T-helper 2 cell (primary cell): ENCODE data around the gene TNFRSF9.

Experiments
- DNase-seq, 5 experiments: peaks; one replicate each; pipeline versions ENCODE4 v3.0.0 to v3.0.0-alpha.2; 2012 to 2022

TNFRSF9 gene

GRCh38 chr1:7915826-7916500 lies 24.7 kb downstream of the TNFRSF9 start:
- DNase-seq, result peak in 4 of 5 experiments; percentile 5 to 82 (median 34)

- DNase-seq, result peak in 2 of 5 experiments; percentile 23 to 43
Observed at GRCh38 chr1:7912743-7913557, 27.7 kb downstream of the TNFRSF9 start.

GRCh38 chr1:7912145-7912544 lies 28.5 kb downstream of the TNFRSF9 start:
- no peak for DNase-seq

GRCh38 chr1:7905262-7905661 lies 35.4 kb downstream of the TNFRSF9 start:
- no peak for DNase-seq

- peak in 4 of 5 experiments; percentile 34 to 64 (median 42) for DNase-seq
Observed at GRCh38 chr1:7902478-7903085, 38.1 kb downstream of the TNFRSF9 start.

- DNase-seq, result peak in 1 of 5 experiments; percentile 43
Observed at GRCh38 chr1:7899741-7900140, 40.9 kb downstream of the TNFRSF9 start.

GRCh38 chr1:7898962-7899361 lies 41.7 kb downstream of the TNFRSF9 start:
- no peak for DNase-seq

GRCh38 chr1:7896994-7897393 lies 43.6 kb downstream of the TNFRSF9 start:
- DNase-seq, result no peak

GRCh38 chr1:7893529-7894180 lies 47.0 kb downstream of the TNFRSF9 start:
- no peak for DNase-seq

- DNase-seq, result peak in 1 of 5 experiments; percentile 23
Observed at GRCh38 chr1:7891804-7892203, 48.8 kb downstream of the TNFRSF9 start.

GRCh38 chr1:7890853-7891252 lies 49.8 kb downstream of the TNFRSF9 start:
- DNase-seq, result no peak

- DNase-seq, result no peak
Observed at GRCh38 chr1:7888248-7889081, 52.2 kb downstream of the TNFRSF9 start.

GRCh38 chr1:7886405-7886745 lies 54.3 kb downstream of the TNFRSF9 start:
- no peak for DNase-seq

- DNase-seq, result peak in 2 of 5 experiments; percentile 10 to 16
Observed at GRCh38 chr1:7885513-7886404, 54.9 kb downstream of the TNFRSF9 start.

- no peak for DNase-seq
Observed at GRCh38 chr1:7884757-7885156, 55.9 kb downstream of the TNFRSF9 start.

- no peak for DNase-seq
Observed at GRCh38 chr1:7879228-7879627, 61.4 kb downstream of the TNFRSF9 start.

- no peak for DNase-seq
Observed at GRCh38 chr1:7878027-7878426, 62.6 kb downstream of the TNFRSF9 start.

- no peak for DNase-seq
Observed at GRCh38 chr1:7873801-7874795, 66.5 kb downstream of the TNFRSF9 start.

- DNase-seq, result no peak
Observed at GRCh38 chr1:7871136-7871535, 69.5 kb downstream of the TNFRSF9 start.
